ENCODE measurements around the gene IGFBP6.

Gene IGFBP6

DNA sequence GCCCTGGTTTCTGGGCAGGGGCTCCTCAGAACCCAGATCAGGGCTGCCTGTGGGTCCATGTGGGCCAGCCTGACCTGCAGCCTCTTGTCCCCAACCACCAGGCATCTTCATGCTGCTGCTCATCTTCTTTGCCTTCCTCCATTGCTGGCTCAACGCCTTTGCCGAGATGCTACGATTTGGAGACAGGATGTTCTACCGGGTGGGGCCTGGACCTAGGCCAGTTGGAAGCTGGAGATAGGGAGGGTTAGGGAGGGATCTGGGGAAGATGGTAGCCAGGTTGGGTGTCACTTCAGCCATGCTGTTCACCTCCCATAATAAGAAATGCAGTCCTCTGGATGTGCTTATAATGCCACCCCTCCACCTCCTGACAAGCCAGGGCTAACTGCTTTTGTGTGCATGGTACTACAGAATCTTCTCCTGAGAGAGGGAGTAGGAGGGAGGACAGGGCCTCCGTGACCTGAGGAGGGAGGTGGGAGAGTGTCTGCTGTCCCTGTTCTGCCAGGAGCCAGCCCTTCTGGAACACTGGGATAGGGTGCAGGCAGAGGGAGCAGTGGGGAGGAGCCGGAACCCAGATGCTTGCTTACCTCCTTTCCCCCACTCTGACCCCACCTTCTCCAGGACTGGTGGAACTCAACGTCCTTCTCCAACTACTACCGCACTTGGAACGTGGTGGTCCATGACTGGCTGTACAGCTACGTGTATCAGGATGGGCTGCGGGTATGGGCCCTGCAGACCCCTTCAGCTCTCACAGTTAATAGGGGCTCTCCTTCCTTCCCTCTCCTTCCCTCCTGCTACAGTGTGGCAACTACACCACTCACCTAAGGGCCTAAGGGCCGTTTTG is 23.4 kb downstream of the IGFBP6 start:
- no peak for DNase-seq (ENCODE audit: low read depth in 2 of 2)

DNA sequence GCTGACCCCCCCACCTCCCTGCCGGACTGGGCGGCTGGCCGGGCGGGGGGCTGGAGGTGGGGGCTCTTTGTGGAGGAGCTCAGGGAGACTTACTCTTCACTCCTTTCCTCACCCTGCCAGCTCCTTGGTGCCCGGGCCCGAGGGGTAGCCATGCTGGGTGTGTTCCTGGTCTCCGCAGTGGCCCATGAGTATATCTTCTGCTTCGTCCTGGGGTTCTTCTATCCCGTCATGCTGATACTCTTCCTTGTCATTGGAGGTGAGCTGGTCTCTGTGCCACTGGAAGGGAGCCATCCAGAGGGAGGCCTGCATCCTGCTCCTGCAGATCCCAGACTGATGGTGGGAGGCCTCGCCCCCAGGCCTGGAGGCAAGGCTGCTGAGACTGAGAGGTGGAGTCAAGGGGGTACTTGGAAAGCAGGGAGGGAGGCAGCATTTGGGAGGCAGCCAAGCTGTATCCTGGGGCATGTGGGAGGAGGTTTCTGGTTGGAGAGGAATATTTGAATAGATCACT is 25.5 kb downstream of the IGFBP6 start:
- no peak for DNase-seq (ENCODE audit: low read depth in 2 of 2)

DNA sequence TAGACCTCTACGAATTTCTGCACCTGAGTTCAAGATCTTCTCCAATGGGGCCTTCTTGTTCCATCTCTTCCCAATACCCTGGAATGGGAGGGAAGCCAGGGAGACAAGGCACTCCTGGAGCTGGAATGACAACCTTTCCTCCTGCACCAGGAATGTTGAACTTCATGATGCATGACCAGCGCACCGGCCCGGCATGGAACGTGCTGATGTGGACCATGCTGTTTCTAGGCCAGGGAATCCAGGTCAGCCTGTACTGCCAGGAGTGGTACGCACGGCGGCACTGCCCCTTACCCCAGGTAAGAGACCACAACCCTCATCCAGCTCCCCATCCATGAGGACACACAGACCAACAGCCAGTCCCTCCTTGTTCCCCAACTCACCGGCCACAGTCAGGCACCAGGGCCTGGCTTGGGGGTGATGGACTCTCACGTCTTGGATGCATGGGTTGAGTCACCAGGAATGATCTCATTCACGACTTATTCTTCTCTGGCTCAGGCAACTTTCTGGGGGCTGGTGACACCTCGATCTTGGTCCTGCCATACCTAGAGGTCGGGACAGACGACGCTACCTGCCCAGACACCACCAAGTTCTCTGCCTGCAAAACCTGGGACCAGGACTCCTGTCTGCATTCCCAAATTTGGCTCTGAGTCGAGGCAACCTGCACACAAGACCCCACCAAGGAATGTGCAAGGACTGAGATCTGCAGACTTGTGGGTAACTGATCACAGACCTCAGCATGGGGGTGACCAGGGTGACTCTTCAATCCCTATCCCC is 26.3 kb downstream of the IGFBP6 start:
- no peak for DNase-seq (ENCODE audit: low read depth in 2 of 2)

DNA sequence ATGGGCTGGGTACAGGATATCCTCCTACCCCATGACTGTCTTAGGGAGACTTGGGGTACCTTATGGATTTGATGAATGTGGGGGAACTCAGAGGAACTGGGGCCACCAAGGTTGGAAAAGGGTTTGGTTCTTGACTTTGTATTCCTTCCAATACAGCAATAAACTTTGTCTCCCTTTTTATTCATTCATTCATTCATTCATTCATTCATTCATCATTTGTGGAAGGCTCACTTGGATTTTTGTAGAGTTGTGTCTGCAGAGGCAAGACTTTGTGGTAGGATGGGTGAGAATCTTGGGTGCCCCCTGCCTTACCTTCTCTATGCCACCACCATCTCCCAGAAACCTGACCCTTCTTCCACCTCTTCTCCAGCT is 26.9 kb downstream of the IGFBP6 start:
- DNase-seq (ENCODE audit: low read depth in 2 of 2) = no peak

DNA sequence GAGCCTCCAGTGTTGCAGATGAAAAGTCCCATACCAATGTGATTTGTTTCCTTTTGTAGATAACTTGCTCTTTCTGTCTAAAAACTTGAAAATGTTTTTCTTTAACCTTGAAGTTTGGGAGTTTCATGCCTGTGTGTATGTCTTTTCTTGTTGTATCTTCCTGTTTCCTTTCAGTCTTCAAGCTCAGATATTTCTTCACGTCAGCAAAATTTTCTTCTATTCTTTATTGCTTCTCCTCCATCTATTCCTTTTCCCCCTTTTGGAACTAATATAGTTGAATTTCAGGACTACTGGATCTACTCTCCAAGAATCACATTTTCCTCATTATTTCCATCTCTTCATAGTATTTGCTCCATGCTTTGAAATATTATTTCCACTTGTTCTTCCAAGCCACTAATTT is 29.7 kb downstream of the IGFBP6 start:
- DNase-seq (ENCODE audit: low read depth in 2 of 2) = no peak

DNA sequence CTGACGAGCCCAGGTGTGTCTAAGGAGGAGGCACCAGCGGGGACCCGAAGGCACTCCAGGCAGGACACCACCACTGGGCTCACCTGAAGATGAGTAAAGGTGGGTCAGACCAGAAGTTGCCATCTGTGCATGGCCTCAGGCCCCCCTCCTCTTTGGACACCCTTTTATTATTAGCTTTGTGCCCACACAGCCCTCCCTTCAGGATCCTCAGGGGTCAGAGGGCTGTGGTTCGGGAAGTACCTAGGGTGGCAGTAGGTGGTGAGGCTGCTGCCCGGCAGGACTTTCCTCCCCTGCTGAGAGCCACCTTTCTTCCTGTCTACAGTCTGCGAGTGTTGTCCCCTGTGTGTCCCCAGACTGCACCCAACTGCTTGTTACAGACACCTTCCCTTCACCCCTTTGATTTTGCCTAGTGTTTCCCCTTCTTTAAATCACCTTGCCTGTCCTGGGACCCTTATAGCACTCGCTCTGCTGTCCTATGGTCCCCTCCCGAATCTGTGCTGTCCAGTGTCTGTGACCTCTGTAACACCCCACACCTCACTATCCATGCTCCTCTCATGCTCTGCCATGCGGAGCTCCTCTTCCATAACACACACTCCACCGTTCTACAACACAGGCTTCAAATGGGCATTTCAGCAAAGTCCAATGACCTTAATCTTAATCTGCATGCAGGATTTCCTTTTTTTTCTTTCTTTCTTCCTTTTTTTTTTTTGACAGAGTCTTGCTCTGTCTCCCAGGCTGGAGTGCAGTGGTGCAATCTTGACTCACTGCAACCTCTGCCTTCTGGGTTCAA is 31.5 kb downstream of the IGFBP6 start:
- DNase-seq (ENCODE audit: low read depth in 2 of 2) = no peak

DNA sequence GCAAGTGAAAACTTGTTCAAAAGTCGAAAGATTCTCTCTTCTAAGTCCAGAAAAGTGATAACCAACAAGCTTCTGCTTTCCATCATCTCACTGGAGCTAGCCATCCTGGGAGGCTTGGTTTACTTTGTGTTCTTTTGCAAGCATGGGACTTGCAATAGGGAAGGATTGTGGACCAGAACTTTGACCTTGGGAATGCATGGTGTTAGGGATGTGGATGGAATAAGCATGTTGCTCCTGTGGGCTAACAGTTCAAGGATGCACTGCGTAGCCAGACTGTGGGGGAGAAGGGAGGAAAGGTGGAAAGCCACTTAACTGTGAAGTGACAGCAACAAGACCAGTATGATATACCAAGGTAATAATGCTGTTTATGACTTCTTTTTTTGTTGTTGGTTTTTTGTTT is 34.4 kb downstream of the IGFBP6 start:
- no peak for DNase-seq (ENCODE audit: low read depth in 2 of 2)

DNA sequence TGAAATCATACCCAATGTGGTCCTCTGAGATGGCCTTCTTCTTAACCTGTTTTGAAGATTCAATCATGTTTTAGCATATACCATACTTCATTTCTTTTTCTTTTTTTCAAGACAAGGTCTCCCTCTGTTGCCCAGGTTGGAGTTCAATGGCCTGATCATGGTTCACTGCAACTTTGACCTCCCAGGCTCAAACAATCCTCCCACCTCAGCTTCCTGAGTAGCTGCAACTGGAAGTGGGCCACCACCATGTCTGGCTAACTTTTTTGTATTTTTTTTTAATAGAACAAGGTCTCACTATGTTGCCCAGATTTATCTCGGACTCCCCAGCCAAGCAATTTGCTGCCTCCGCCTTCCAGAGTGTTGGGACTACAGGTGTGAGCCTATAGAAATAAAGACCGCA is 36.3 kb downstream of the IGFBP6 start:
- no peak for DNase-seq (ENCODE audit: low read depth in 2 of 2)

DNA sequence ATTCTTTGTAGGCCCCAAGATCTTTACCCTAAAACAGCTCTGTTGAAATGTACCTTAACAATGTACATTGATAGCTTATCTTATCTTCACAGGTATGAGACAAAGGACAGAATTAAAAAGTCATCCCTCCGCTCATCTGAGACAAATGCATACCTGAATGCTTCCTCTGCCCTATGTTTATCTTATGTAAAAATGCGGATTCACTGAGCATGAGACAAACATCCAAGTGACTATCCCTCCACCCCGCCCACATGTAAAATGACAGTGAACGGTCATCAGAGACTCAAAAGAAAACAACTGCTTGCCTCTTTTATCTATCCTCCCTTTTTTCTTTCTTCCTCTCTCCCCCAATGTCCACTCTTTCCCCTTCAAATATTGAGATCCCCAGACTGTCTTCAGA is 45.9 kb downstream of the IGFBP6 start:
- no peak for DNase-seq (ENCODE audit: low read depth in 2 of 2)

GRCh38 chr12:53145383-53146260 is 48.2 kb downstream of the IGFBP6 start:
- no peak for DNase-seq (ENCODE audit: low read depth in 2 of 2)

DNA sequence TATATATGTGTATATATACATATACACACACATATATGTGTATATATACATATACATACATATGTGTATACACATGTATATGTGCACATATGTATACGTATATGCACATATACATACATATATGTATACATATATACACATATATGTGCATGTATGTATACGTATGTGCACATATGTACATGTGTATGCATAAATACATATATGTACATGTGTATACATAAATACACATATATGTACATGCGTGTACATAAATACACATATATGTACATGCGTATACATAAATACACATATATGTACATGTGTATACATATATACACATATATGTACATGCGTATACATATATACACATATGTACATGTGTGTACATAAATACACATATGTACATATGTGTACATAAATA is 49.7 kb downstream of the IGFBP6 start:
- no peak for DNase-seq (ENCODE audit: low read depth in 2 of 2)

DNA sequence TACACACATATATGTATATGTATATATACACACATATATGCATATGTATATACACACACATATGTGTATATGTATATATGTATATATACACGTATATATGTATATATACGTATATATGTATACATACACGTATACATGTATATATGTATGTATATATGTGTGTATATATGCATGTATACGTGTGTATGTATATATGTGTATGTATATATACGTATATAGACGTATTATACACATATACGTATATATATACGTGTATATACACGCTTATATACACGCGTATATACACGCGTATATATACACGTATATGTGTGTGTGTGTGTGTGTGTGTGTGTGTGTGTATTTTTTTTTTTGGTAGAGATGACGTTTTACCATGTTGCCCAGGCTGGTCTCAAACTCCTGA is 50.2 kb downstream of the IGFBP6 start:
- DNase-seq (ENCODE audit: low read depth in 2 of 2) = no peak

GRCh38 chr12:53151039-53151438 is 53.6 kb downstream of the IGFBP6 start:
- DNase-seq (ENCODE audit: low read depth in 2 of 2) = no peak

Measured in stimulated activated CD8-positive, alpha-beta memory T cell treated with anti-CD3 and anti-CD28 coated beads, Interleukin-15, amount 100 ng/mL, for 4 hours (primary cell).